GM23338 (cell line): ENCODE results near the gene NHLRC4. TPM values are rescaled to one million over a fixed set of nuclear protein-coding genes. Genes with fewer than 3 reads are reported as not detected.

Source experiments
- ATAC-seq: fragments of 200-7000 bp; cut with Tn5 transposase; 3 replicates; pipeline ENCODE4 v1.9.1; 2020
- DNase-seq: peaks from one replicate; pipeline ENCODE4 v3.0.0-alpha.2; 2015; ENCODE audit warnings: low spot score
- H2AFZ ChIP-seq: fragments of 200-600 bp; sonication (generic); 2 replicates; pipeline ENCODE4 v1.8.0; 2016; ENCODE audit warnings: antibody characterized with exemption, mild to moderate bottlenecking, moderate library complexity
- H3F3A ChIP-seq: fragments of 200-600 bp; sonication (generic); replicated peaks from 2 replicates; pipeline ENCODE4 v1.8.0; 2017; ENCODE audit warnings: antibody characterized with exemption, mixed run types, low read depth
- H3K27ac ChIP-seq: fragments of 200-600 bp; sonication (generic); 2 replicates; pipeline ENCODE4 v1.6.1; 2016; ENCODE audit warnings: low read depth
- H3K27me3 ChIP-seq: fragments of 200-600 bp; sonication (generic); 2 replicates; pipeline ENCODE4 v1.8.0; 2016; ENCODE audit warnings: mild to moderate bottlenecking, mixed run types, moderate library complexity; ENCODE audit not compliant: insufficient read depth
- H3K36me3 ChIP-seq: fragments of 200-600 bp; sonication (generic); 2 replicates; pipeline ENCODE4 v1.8.0; 2016; ENCODE audit warnings: mild to moderate bottlenecking; ENCODE audit not compliant: insufficient read depth
- H3K4me1 ChIP-seq: fragments of 200-600 bp; sonication (generic); 2 replicates; pipeline ENCODE4 v1.8.0; 2016; ENCODE audit warnings: mild to moderate bottlenecking, moderate library complexity; ENCODE audit not compliant: insufficient read depth
- H3K4me2 ChIP-seq: fragments of 200-600 bp; sonication (generic); 2 replicates; pipeline ENCODE4 v1.7.1; 2017; ENCODE audit warnings: mixed run types
- H3K4me3 ChIP-seq: fragments of 200-600 bp; sonication (generic); 2 replicates; pipeline ENCODE4 v1.6.1; 2016; ENCODE audit warnings: mixed run types
- H3K79me2 ChIP-seq: fragments of 200-600 bp; sonication (generic); replicated peaks from 2 replicates; pipeline ENCODE4 v1.8.0; 2017; ENCODE audit warnings: mild to moderate bottlenecking; ENCODE audit not compliant: insufficient read depth
- H3K9me2 ChIP-seq: fragments of 200-600 bp; sonication (generic); 2 replicates; pipeline ENCODE4 v1.8.0; 2017; ENCODE audit not compliant: insufficient read depth
- H4K20me1 ChIP-seq: fragments of 200-600 bp; sonication (generic); replicated peaks from 2 replicates; pipeline ENCODE4 v1.8.0; 2017; ENCODE audit warnings: mild to moderate bottlenecking; ENCODE audit not compliant: insufficient read depth
- H3K27ac Mint-ChIP-seq: 2 replicates; pipeline ENCODE4 v1.8.0; 2020; ENCODE audit warnings: inconsistent platforms, mild to moderate bottlenecking, moderate library complexity, mixed read lengths
- H3K27me3 Mint-ChIP-seq: 3 replicates; pipeline ENCODE4 v1.8.0; 2022; ENCODE audit warnings: low read depth, mild to moderate bottlenecking, moderate library complexity, mixed read lengths, inconsistent platforms; ENCODE audit not compliant: insufficient read depth, poor library complexity
- H3K36me3 Mint-ChIP-seq: 3 replicates; pipeline ENCODE4 v1.8.0; 2021; ENCODE audit warnings: low read depth, mild to moderate bottlenecking, inconsistent platforms, moderate library complexity, mixed read lengths
- H3K4me1 Mint-ChIP-seq: 3 replicates; pipeline ENCODE4 v1.8.0; 2020; ENCODE audit warnings: mild to moderate bottlenecking, inconsistent platforms, mixed read lengths
- H3K4me3 Mint-ChIP-seq: 3 replicates; pipeline ENCODE4 v1.8.0; 2021; ENCODE audit warnings: moderate library complexity, mild to moderate bottlenecking, inconsistent platforms, mixed read lengths
- H3K9me3 Mint-ChIP-seq: 3 replicates; pipeline ENCODE4 v1.8.0; 2020; ENCODE audit warnings: moderate library complexity, mild to moderate bottlenecking, inconsistent platforms, mixed read lengths
- CREB1 ChIP-seq: fragments of 250-450 bp; sonication (Bioruptor Pico); IDR thresholded peaks from 2 replicates; pipeline ENCODE4 v1.5.0; 2020; ENCODE audit warnings: low read depth, mild to moderate bottlenecking, moderate library complexity
- EZH2 ChIP-seq: fragments of 200-600 bp; sonication (generic); IDR thresholded peaks from one replicate; pipeline ENCODE4 v1.8.0; 2017; ENCODE audit warnings: antibody characterized with exemption, mild to moderate bottlenecking, low read depth; ENCODE audit not compliant: unreplicated experiment
- EZH2phosphoT487 ChIP-seq: fragments of 200-600 bp; sonication (generic); IDR thresholded peaks from one replicate; pipeline ENCODE4 v1.8.1; 2018; ENCODE audit warnings: antibody characterized with exemption; ENCODE audit not compliant: unreplicated experiment
- NANOG ChIP-seq: IDR thresholded peaks from 2 replicates; pipeline ENCODE4 v1.6.1; 2016; ENCODE audit warnings: antibody characterized with exemption, borderline replicate concordance
- STAT1 ChIP-seq: IDR thresholded peaks from one replicate; pipeline ENCODE4 v1.6.1; 2016; ENCODE audit warnings: antibody characterized with exemption; ENCODE audit not compliant: unreplicated experiment
- polyA plus RNA-seq: library from polyadenylated mRNA; unstranded; fragments of >200 nt; fragmentation: Nextera tagmentation; extraction: Ambion mirVana; gene quantifications from 2 replicates; pipeline ENCODE4 v1.2.1, GENCODE V29; 2016
- total RNA-seq: library from RNA; depleted of rRNA; stranded (reverse); fragments of >200 nt; shearing (Covaris generic); gene quantifications from 2 replicates; pipeline ENCODE4 v1.2.3, GENCODE V29; 2014
- TF ChIP-seq, protein P1 (sequence below): fragments of 250-450 bp; sonication (Bioruptor Pico); IDR thresholded peaks from 2 replicates; pipeline ENCODE4 v1.5.0; 2020; ENCODE audit warnings: mild to moderate bottlenecking, moderate library complexity
- TF ChIP-seq, protein P2 (sequence below): IDR thresholded peaks from one replicate; pipeline ENCODE4 v1.6.1; 2018; ENCODE audit warnings: antibody characterized with exemption; ENCODE audit not compliant: unreplicated experiment

Gene NHLRC4
- total and polyA plus RNA-seq, 2 experiments from 2014 or later = 0.47 to 0.80 TPM

DNA sequence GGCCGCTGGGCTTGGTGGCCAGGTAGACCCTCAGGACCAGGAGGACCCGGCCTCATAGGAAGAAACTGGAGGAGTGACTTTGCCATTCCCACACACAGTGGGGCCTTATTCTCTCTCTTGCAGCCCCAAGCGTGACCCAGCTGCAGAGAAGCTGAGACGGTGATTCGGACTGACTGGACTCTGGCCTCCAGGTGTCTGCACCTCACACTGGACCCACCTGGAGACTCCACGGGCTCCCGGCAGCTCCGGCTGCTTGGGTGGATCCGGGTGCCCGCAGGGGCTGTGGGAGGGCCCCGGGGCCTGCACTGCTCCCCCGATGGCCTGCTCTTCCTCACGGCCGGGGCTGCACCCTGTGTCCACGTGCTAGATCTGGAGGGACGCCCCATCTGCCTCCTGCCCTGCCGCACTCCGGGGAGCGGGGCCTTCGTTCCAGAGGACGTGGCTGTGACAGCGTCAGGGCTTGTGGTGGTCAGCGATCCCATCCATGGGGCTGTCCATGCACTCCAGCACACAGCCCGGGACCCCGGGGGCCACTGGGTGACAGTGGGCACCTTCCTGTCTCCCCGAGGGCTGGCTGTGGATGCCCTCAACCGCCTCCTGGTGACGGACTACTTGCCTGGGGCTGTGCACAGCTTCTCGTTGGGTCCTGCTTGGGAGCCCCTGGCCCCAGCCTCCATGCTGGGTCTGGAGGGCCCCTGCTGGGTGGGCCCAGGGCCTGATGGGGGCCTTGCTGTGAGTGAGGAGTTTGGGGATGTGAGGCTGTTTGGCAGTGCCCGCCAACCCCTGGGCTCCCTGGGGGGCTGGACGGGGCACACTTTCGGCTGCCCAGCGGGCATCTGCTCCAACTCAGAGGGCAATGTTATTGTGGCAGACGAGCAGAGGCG is 810 bp downstream of the NHLRC4 start:
- H3K27me3 ChIP-seq = no peaks in the 10 kb centered on the region
- no peak for TF ChIP-seq NANOG
- TF ChIP-seq STAT1 = no peak
- TF ChIP-seq, protein P1, sequence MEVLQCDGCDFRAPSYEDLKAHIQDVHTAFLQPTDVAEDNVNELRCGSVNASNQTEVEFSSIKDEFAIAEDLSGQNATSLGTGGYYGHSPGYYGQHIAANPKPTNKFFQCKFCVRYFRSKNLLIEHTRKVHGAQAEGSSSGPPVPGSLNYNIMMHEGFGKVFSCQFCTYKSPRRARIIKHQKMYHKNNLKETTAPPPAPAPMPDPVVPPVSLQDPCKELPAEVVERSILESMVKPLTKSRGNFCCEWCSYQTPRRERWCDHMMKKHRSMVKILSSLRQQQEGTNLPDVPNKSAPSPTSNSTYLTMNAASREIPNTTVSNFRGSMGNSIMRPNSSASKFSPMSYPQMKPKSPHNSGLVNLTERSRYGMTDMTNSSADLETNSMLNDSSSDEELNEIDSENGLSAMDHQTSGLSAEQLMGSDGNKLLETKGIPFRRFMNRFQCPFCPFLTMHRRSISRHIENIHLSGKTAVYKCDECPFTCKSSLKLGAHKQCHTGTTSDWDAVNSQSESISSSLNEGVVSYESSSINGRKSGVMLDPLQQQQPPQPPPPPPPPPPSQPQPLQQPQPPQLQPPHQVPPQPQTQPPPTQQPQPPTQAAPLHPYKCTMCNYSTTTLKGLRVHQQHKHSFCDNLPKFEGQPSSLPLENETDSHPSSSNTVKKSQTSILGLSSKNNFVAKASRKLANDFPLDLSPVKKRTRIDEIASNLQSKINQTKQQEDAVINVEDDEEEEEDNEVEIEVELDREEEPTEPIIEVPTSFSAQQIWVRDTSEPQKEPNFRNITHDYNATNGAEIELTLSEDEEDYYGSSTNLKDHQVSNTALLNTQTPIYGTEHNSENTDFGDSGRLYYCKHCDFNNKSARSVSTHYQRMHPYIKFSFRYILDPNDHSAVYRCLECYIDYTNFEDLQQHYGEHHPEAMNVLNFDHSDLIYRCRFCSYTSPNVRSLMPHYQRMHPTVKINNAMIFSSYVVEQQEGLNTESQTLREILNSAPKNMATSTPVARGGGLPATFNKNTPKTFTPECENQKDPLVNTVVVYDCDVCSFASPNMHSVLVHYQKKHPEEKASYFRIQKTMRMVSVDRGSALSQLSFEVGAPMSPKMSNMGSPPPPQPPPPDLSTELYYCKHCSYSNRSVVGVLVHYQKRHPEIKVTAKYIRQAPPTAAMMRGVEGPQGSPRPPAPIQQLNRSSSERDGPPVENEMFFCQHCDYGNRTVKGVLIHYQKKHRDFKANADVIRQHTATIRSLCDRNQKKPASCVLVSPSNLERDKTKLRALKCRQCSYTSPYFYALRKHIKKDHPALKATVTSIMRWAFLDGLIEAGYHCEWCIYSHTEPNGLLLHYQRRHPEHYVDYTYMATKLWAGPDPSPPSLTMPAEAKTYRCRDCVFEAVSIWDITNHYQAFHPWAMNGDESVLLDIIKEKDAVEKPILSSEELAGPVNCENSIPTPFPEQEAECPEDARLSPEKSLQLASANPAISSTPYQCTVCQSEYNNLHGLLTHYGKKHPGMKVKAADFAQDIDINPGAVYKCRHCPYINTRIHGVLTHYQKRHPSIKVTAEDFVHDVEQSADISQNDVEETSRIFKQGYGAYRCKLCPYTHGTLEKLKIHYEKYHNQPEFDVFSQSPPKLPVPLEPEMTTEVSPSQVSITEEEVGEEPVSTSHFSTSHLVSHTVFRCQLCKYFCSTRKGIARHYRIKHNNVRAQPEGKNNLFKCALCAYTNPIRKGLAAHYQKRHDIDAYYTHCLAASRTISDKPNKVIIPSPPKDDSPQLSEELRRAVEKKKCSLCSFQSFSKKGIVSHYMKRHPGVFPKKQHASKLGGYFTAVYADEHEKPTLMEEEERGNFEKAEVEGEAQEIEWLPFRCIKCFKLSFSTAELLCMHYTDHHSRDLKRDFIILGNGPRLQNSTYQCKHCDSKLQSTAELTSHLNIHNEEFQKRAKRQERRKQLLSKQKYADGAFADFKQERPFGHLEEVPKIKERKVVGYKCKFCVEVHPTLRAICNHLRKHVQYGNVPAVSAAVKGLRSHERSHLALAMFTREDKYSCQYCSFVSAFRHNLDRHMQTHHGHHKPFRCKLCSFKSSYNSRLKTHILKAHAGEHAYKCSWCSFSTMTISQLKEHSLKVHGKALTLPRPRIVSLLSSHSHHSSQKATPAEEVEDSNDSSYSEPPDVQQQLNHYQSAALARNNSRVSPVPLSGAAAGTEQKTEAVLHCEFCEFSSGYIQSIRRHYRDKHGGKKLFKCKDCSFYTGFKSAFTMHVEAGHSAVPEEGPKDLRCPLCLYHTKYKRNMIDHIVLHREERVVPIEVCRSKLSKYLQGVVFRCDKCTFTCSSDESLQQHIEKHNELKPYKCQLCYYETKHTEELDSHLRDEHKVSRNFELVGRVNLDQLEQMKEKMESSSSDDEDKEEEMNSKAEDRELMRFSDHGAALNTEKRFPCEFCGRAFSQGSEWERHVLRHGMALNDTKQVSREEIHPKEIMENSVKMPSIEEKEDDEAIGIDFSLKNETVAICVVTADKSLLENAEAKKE = no peak
- TF ChIP-seq EZH2 = no peak
- TF ChIP-seq EZH2phosphoT487 = no peak
- TF ChIP-seq CREB1 (CRISPR knock-in tag) = no peak
- TF ChIP-seq, protein P2, sequence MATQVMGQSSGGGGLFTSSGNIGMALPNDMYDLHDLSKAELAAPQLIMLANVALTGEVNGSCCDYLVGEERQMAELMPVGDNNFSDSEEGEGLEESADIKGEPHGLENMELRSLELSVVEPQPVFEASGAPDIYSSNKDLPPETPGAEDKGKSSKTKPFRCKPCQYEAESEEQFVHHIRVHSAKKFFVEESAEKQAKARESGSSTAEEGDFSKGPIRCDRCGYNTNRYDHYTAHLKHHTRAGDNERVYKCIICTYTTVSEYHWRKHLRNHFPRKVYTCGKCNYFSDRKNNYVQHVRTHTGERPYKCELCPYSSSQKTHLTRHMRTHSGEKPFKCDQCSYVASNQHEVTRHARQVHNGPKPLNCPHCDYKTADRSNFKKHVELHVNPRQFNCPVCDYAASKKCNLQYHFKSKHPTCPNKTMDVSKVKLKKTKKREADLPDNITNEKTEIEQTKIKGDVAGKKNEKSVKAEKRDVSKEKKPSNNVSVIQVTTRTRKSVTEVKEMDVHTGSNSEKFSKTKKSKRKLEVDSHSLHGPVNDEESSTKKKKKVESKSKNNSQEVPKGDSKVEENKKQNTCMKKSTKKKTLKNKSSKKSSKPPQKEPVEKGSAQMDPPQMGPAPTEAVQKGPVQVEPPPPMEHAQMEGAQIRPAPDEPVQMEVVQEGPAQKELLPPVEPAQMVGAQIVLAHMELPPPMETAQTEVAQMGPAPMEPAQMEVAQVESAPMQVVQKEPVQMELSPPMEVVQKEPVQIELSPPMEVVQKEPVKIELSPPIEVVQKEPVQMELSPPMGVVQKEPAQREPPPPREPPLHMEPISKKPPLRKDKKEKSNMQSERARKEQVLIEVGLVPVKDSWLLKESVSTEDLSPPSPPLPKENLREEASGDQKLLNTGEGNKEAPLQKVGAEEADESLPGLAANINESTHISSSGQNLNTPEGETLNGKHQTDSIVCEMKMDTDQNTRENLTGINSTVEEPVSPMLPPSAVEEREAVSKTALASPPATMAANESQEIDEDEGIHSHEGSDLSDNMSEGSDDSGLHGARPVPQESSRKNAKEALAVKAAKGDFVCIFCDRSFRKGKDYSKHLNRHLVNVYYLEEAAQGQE = no peak
- DNase-seq (no peak), ATAC-seq (no peak)
- H3K9me3 Mint-ChIP-seq = no peaks in the 10 kb centered on the region
- H4K20me1 ChIP-seq = no peaks in the 10 kb centered on the region
- no peaks in the 10 kb centered on the region; the same call in 2 of the 3 replicates for H3K36me3 Mint-ChIP-seq
- H3K4me1 Mint-ChIP-seq = peaks cover 6% of the 10 kb centered on the region; the same call in 2 of the 3 replicates
- H2AFZ ChIP-seq = 0 out of 2 replicates have a peak overlapping the region, but pooled peaks have one; percentile 78
- H3K36me3 ChIP-seq = no peaks in the 10 kb centered on the region
- peaks cover 8% of the 10 kb centered on the region for H3K79me2 ChIP-seq
- H3F3A ChIP-seq = 0 out of 2 replicates have a peak, but pooled peaks cover 11% of the 10 kb centered on the region
- peaks cover 3% of the 10 kb centered on the region for H3K27me3 Mint-ChIP-seq
- H3K4me3 Mint-ChIP-seq = 0 out of 3 replicates have a peak overlapping the region, but pooled peaks have one; percentile 6
- peaks cover 17% of the 10 kb centered on the region for H3K4me1 ChIP-seq
- no peak overlapping the region for H3K27ac ChIP-seq
- H3K4me3 ChIP-seq = no peak overlapping the region
- H3K9me2 ChIP-seq = no peaks in the 10 kb centered on the region
- no peak overlapping the region for H3K27ac Mint-ChIP-seq
- peak overlapping the region; percentile 32; the same call in 1 of the 2 replicates for H3K4me2 ChIP-seq
